ENCODE data around the gene WBP2.
"Not testable (repeated sequence)": the region's sequence is repeated elsewhere in the genome, so short reads cannot be mapped to it uniquely, and the experiment has no call there.

The WBP2 gene

DNA sequence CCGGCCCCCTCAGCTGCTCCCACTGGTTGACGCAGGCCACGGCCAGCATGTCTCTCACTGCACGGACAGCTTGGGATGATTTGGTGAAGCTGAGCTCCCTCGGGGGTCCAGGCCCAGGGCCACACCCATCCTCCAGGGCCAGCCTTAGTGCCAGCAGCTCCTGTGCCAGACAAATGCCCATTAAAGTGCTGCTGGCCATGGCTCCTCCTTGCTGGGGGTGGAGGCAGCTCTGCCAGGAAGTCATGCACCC is 20.7 kb upstream of the WBP2 start:
- no peak overlapping the region for H3K27ac Mint-ChIP-seq
- TF ChIP-seq, protein P1, sequence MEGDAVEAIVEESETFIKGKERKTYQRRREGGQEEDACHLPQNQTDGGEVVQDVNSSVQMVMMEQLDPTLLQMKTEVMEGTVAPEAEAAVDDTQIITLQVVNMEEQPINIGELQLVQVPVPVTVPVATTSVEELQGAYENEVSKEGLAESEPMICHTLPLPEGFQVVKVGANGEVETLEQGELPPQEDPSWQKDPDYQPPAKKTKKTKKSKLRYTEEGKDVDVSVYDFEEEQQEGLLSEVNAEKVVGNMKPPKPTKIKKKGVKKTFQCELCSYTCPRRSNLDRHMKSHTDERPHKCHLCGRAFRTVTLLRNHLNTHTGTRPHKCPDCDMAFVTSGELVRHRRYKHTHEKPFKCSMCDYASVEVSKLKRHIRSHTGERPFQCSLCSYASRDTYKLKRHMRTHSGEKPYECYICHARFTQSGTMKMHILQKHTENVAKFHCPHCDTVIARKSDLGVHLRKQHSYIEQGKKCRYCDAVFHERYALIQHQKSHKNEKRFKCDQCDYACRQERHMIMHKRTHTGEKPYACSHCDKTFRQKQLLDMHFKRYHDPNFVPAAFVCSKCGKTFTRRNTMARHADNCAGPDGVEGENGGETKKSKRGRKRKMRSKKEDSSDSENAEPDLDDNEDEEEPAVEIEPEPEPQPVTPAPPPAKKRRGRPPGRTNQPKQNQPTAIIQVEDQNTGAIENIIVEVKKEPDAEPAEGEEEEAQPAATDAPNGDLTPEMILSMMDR (IDR thresholded peaks at IDR 0.05), result no peak
- peaks cover 19% of the 10 kb centered on the region for H3K4me1 Mint-ChIP-seq
- DNase-seq, result no peak
- H3K27me3 Mint-ChIP-seq (ENCODE audit: low read depth, poor library complexity), result peaks cover 57% of the 10 kb centered on the region
- no peaks in the 10 kb centered on the region for H3K9me3 Mint-ChIP-seq
- H3K4me3 Mint-ChIP-seq, result no peak overlapping the region
- no peaks in the 10 kb centered on the region for H3K36me3 Mint-ChIP-seq (ENCODE audit: low read depth)

DNA sequence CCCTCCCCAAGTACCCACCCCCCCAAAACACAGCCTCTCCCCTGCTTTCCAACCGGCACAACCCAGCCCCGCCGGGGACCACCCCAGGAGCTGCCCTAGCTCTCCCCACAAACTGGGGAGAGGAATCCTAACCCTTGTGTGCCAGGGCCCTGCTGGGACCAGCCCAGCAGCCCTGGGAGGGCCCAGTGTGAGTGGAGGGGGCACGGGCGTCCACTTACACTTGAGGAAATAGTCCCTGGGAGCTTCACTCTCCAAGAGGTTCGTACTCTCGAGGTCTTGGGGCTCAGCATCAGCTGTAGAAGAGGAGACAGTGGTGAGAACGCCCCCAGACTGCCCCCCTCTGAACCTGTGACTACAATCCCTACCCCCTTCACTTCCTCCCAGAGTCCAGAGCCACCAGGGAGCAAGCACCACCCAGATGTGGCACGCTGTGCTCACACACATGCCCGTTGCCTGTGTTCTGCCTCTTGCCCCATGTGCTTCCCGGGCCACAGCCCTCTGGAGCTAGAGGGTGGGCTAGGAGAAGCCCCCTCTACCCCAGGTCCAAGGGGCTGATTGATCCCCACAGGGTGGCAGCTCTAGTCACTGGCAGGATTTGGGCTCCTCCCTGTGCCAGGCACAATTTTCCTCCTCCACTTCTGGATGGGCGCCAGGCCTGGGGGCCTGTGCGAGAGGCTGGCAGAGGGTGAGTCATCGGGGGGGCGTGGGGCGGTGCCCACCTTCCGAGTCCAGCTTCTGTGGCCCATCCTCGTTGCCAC is 20.2 kb upstream of the WBP2 start:
- no peak overlapping the region for H3K4me3 Mint-ChIP-seq
- no peaks in the 10 kb centered on the region for H3K36me3 Mint-ChIP-seq (ENCODE audit: low read depth)
- H3K27ac Mint-ChIP-seq, result no peak overlapping the region
- peaks cover 57% of the 10 kb centered on the region for H3K27me3 Mint-ChIP-seq (ENCODE audit: low read depth, poor library complexity)
- DNase-seq, result no peak
- TF ChIP-seq, protein P1 (IDR thresholded peaks at IDR 0.05), result no peak
- H3K9me3 Mint-ChIP-seq, result no peaks in the 10 kb centered on the region
- peaks cover 24% of the 10 kb centered on the region for H3K4me1 Mint-ChIP-seq

DNA sequence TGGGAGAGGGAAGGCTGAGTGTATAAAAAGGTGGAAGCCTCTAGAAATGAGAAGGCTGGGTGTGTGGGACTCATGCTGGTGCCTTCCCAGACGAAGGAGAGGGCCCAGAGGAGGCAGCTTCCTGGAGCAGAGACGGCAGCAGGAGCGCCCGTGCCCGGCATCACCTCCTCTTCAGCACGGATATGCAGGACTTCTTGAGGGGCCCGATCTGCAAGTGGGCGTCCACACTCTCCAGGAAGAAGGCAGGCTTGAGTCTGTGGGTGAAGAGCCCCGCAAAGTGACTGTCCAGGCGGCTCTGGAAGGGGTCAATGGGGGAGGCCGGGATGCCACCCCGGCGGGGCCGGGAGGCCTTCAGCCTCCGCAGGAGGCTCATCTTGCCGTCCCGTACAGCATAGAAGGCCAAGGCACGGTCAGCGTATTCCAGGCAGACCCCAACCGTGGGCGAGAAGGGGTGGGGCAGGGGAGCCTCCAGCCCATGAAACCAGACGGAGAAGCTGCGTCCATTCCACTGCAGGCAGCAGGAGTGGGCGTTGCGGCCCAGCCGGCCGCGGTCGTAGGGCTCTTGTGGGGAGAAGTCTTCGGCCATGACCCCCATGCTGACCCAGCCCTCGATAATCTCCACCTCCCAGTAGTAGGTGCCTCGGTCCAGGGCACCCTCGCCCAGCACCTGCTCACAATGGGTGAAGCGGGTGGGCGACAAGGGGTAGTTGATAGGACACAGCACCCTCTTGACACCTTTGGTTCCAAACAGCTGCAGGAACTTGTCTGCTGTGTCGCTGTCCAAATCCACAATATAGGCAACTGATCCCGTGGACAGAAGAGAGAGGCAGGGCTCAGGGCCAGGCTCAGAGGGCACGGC is 19.4 kb upstream of the WBP2 start:
- DNase-seq, result no peak
- no peaks in the 10 kb centered on the region for H3K36me3 Mint-ChIP-seq (ENCODE audit: low read depth)
- H3K9me3 Mint-ChIP-seq, result no peaks in the 10 kb centered on the region
- peaks cover 26% of the 10 kb centered on the region for H3K4me1 Mint-ChIP-seq
- no peak overlapping the region for H3K4me3 Mint-ChIP-seq
- TF ChIP-seq, protein P1 (IDR thresholded peaks at IDR 0.05), result no peak
- no peak overlapping the region for H3K27ac Mint-ChIP-seq
- H3K27me3 Mint-ChIP-seq (ENCODE audit: low read depth, poor library complexity), result peaks cover 50% of the 10 kb centered on the region

DNA sequence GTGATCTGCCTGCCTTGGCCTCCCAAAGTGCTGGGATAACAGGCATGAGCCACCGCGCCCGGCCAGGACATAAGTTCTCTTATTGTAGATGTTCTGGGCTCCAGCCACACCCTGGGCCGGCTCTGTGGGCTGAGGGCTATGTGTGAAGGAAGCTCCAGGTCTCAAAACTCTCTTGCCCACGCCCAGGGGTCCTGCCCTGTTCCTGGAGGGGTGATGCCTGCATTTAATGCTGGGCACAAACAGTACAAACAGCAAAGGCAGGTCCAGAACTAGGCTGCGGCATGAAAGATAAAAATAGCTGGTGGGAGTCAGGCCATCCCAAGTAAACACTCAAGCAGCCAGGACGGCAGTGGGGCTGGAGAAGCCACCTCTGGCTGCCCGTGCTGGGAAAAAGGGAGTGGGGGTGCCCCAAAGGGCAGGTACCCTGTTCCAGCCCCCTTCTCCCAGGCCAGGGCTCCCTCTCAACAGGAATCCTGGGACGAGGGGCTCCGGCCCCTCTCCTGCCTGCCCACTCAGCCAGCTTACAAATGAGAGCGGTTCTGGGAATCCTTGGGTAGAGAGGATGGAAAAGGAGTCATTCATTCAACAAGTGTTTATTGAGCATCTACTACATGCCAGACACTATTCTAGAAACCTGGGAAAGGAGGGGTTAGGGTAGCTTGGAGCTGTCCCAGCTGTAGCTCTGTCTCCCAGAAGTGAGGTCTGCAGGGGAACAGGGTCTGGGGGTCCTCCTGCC is 18.6 kb upstream of the WBP2 start:
- Mint-ChIP-seq H3K27ac (no peak overlapping the region), H3K36me3 (ENCODE audit: low read depth) (no peaks in the 10 kb centered on the region), H3K27me3 (ENCODE audit: low read depth, poor library complexity) (peaks cover 43% of the 10 kb centered on the region), H3K9me3 (no peaks in the 10 kb centered on the region), H3K4me3 (no peak overlapping the region), H3K4me1 (peaks cover 26% of the 10 kb centered on the region)
- no peak for DNase-seq
- TF ChIP-seq, protein P1 (IDR thresholded peaks at IDR 0.05), result no peak

DNA sequence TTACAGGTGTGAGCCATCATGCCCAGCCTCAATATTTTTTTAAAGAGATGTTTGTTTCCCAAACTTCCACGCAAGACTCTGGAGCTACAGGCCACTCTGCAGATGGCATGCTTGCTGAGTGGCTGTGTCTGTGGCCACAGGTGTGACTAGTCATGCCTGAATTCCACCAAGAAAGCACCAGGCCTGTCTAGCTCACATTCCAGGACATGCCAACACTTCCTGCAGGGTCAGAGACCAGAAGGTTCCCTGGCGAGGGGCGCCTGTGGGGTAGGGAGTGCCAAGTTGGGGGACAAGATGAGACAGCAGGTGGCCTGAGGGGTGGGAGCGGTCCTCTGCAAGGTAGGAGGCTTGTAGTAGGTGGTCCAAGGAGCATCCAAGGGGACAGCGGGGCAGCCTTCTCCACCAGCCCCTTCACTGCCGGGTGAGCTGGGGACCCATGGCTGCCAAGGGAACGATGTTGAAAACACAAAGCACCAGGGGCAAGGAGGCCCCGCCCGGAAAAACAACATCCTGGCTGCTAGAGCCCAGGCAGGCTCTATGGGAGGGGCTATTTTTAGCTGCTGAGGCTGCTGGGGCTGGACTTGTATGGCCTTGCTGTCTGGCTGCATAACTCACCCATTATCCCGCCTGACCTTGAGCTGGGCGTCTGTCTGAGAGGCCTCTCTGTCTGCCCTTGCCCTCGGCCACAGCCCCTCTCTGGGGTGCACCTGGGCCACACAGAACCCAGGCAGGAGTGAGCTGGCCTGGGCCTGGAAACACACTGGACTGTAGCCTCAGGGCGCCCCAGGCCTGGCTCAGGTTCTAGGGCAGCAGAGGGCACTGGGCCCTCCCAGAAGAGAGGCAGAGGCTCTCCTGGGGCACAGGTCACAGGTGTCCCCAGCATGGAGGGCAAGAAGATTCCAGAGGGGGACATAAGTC is 17.6 kb upstream of the WBP2 start:
- Mint-ChIP-seq H3K36me3 (ENCODE audit: low read depth) (no peaks in the 10 kb centered on the region), H3K4me1 (peaks cover 26% of the 10 kb centered on the region), H3K4me3 (no peak overlapping the region), H3K27ac (no peak overlapping the region), H3K9me3 (no peaks in the 10 kb centered on the region), H3K27me3 (ENCODE audit: low read depth, poor library complexity) (peaks cover 40% of the 10 kb centered on the region)
- TF ChIP-seq, protein P1 (IDR thresholded peaks at IDR 0.05), result no peak
- no peak for DNase-seq

DNA sequence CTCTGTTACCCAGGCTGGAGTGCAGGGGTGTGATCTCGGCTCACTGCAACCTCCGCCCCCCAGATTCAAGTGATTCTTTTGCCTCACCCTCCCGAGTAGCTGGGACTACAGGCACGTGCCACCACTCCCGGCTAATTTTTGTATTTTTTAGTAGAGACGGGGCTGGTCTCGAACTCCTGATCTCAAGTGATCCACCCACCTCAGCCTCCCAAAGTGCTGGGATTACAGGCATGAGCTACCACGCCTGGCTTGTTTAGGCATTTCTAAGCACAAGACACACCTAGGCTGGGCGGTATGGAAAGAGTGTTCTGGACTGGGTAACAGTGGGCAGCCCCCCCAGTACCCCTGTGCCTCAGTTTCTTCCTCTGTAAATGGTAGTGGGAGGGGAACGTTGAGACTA is 15.1 kb upstream of the WBP2 start:
- DNase-seq; H3K4me3 Mint-ChIP-seq; H3K9me3 Mint-ChIP-seq; H3K27ac Mint-ChIP-seq; H3K36me3 Mint-ChIP-seq (ENCODE audit: low read depth): not testable (repeated sequence)
- Mint-ChIP-seq H3K4me1 (peaks cover 16% of the 10 kb centered on the region), H3K27me3 (ENCODE audit: low read depth, poor library complexity) (peaks cover 19% of the 10 kb centered on the region)

Data from nephron progenitor cell (in vitro differentiated cells).